Measurements from ENCODE around the gene AMPD2.
A peak's percentile ranks its signal among the peaks of the same experiment; 100 is the strongest.

The AMPD2 gene

DNA sequence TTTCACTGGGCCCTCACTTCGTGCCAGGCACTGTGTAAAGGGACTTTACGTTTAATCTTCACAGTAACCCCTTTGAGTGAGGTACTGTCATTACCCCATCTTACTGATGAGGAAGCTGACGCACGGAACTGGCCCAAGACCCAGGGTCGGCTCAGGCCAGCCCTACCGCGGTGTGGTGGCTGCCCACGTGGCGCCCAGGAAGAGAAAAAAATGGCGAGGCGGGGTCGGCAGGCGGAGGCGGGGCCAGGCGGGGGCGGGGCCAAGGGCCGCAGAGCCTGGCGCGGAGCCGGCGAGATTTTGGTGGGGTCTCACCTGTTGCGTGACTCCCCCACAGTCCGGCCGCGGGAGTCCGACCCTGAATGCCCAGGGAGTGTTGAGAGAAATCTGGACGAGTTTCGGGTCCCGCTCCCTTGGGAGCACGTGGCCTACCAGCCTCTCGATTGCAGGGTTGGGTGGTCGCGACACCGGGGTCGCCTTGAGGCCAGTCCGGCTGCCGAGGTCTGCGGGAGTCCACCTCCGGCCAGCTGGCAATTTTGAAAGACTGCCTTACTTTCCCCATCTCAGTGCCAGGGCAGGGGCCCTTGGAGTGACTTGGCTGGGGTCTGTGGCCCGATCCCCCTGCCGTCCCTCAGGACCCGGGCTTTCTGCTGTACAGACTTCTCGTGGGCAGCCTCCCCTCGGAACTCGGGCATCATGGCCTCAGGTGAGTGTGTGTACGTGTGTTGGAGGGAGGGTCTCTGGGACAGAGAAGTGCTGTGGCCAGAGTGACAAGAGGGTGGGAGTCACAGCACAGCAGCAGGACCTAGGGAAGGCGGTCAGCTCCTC, at the start of gene AMPD2, which contains the start of gene GNAT2:
AMPD2 (plus strand) TSS at position 262 of the 825 bp plus-strand sequence. CDS start 1,339 bp downstream, outside the sequence.
GNAT2 (minus strand) TSS at position 41 of the 825 bp plus-strand sequence. CDS start 6,746 bp downstream, outside the sequence.
- DNase-seq: peak; percentile 88

DNA sequence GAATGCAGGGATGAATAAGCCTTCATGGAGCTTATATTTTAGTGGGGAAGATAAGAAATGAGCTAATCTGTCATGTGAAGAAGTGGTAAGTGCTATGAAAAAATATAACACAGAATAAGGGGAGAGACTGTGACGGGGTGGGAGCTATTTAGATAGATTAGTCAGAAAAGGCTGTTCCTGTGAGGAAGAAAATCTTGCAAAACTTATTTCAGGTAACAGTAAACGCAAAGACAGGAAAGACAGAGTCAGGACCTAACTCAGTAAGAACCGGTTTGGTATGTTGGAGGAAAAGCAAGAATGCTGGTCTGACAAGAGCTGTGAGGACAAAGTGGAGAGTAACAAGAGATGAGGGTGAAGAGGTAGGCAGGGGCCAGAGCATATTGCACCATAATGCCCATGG, 49.2 kb upstream of the AMPD2 start:
- DNase-seq: peak; percentile 54

DNA sequence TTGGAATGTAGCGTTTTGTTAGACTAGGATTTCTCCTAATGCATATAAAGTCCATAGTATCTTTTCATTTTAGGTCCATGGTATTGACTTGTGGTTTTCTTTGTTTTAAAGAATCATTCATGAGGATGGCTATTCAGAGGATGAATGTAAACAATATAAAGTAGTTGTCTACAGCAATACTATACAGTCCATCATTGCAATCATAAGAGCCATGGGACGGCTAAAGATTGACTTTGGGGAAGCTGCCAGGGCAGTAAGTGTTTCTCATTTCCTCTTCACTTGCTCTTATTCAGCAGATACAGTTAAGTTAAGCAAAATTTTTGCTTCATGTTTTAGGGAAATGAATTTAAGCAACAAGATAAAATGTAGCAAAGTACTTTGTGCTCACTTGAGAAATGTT, 45.9 kb upstream of the AMPD2 start:
- DNase-seq: no peak

DNA sequence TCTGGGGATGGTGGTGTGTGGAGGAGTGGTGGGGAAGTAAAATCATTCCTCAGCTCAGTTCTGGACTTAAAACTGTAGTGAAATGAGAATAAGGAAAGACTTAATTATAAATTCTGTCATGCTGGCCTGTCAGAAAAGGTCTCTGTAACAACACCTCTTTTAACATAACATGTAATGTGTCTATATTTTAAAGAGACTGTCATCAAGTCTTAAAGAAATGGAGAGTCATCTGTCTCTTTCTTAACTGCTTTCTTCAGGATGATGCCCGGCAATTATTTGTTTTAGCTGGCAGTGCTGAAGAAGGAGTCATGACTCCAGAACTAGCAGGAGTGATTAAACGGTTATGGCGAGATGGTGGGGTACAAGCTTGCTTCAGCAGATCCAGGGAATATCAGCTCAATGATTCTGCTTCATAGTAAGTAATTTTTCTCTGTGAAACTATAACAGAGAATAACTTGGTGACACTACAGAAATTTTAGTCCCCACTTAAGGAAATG, 40.6 kb upstream of the AMPD2 start:
- no peak for DNase-seq

GRCh38 chr1:109579491-109579890, 40.1 kb upstream of the AMPD2 start:
- DNase-seq: no peak

DNA sequence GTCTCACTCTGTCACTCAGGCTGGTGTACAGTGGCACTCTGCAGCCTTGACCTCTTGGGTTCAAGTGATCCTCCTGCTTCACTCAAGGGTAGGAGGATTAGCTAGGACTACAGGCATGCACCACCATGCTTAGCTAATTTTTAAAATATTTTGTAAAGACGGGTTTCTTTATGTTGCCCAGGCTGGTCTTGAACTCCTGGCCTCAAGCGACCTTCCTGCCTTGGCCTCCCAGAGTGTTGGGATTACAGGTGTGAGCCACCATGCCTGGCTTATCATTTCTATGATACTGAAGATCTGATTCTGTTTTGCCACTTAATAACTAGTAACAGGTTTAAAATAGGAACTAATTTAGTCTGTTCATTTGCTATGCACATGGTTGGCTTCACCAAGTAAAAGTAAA, 37.6 kb upstream of the AMPD2 start:
- no peak for DNase-seq

DNA sequence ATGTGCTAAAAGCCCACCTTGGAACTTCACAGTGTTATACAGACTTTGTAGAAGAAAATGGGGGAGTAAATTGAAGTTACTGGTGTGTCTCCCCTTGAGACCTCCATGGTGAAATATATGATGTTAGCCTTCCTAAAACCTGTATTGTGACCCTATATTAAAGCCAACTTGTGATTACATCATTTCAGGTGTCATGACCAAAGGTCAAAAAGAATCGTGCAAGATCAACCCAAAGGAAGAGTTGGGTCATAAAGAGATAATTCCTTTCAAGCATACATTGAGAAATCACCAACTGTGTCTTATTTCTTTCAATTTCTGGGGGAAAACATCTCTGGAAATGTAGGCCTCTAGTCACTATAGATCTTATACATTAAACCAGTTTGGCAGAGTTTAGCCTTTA, 34.9 kb upstream of the AMPD2 start:
- DNase-seq: no peak

DNA sequence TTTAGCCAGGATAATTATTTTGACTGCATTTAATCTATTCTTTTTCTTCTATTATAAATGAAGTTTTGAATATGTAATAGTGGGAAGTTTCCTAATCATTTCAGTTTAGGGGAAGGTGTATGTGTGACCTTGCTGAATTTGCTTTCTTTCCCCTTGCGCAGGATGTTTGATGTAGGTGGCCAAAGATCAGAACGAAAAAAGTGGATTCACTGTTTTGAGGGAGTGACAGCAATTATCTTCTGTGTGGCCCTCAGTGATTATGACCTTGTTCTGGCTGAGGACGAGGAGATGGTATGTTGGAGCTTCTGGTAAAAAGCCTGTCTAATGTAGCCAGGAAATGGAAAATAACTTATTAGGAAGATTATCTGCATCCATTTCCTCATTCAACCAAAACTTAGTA, 33.6 kb upstream of the AMPD2 start:
- DNase-seq: no peak

- no peak for DNase-seq
Measured at GRCh38 chr1:109589177-109589576, 30.5 kb upstream of the AMPD2 start.

DNA sequence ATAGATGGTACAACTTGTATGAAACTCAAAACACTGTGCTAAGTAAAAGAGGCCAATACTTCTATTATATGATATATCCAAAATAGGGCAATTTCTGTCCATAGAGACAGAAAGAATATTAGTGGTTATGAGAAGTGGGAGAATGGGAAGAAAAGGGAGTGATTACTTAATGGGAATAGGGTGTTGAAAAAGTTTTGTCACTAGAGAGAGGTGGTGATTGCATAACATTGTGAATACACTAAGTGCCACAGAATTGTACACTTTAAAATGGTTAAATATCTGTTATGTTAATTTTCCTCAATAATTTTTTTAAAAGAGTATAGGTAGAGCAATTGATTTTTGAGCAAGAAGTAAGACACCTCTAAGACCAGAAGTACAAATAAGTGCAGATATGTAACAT, 30.0 kb upstream of the AMPD2 start:
- no peak for DNase-seq

DNA sequence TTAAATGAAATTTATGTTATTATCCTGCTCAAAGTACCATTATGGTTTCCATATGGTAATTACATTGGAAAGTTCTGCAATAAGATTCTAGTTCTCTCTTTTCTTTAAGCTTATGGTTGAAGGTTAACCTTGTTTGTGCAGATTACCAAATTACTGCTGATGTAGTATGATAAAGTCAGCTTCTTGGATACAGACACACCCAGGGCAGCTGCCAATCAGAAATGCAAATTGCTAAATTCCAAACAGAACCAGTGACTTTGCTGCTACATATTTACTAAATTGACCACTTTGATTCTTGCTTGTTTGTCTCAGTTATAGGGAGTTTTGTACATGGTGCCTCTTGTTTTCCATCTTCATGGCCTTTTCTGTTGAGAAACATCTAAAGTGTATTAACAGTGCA, 26.7 kb upstream of the AMPD2 start:
- DNase-seq: no peak

- no peak for DNase-seq
Measured at GRCh38 chr1:109595531-109595930, 24.1 kb upstream of the AMPD2 start.

- no peak for DNase-seq
Measured at GRCh38 chr1:109598156-109598555, 21.5 kb upstream of the AMPD2 start.

DNA sequence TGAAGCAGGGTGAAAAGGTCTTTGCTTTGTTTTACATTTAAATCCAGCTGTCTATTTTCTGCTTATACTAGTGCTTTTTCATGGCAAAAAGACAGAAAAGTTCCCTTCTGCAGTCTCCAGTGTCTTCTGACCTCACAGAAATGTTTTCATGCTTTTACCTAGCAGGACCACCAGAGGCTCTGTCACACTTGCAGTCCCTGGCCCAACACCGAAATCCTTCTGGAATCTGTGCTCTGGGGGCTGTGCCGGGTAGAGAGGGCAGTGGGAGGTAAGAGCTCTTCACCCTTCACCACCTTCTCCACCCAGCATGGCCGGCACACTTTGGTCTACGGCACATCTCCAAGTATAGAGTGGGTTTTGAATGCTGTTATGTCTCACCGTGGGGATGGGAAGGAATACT, 21.0 kb upstream of the AMPD2 start:
- peak; percentile 62 for DNase-seq

GRCh38 chr1:109603229-109603628, 16.4 kb upstream of the AMPD2 start:
- no peak for DNase-seq

- DNase-seq: no peak
Measured at GRCh38 chr1:109605381-109605780, 14.3 kb upstream of the AMPD2 start.

DNA sequence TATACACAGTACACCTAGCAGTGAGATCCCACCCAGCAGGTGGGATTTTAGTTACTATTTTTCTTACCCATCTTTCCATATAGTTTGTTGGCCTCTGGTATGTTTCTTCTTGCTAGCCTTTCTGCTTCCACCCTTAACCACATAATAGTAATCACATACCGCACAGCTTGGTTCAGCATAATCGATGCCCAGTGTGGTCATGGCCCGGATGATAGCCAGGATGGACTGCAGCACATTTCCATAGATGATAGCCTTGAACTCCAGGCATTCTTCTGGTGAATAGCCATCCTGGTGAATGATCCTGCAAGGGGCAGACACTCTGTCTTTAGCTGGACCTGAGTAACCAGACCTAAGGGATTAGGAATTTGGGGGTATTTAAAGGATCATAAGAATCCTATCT, 9.8 kb upstream of the AMPD2 start:
- DNase-seq: no peak

DNA sequence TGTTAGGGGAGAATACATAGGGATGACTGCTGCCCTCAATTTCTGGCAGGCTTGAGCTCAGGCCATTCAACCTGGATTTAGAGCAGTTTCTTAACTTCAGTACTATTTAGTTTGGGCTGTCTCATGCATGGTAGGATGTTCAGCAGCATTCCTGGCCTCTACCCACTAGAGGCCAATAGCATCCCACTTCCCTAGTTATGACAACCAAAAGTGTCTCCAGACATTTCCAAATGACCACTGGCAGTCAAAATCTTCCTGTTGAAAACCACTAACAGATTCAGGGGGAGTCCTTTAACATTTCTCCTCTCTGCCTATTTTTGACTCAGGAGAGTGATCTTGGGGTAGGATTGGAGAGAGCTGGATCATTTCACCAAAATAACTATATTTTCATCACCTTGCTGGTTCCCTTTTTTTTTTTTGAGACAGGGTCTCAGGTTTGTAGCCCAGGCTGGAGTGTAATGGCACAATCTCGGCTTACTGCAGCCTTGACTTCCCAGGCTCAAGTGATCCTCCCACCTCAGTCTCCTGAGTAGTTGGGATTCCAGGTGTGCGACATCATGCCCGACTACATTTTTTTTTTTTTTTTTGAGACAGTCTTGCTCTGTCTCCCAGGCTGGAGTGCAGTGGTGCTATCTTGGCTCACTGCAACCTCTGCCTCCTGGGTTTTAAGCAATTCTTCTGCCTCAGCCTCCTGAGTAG, 8.9 kb upstream of the AMPD2 start:
- DNase-seq: peak; percentile 89

GRCh38 chr1:109611308-109611990, 8.2 kb upstream of the AMPD2 start:
- no peak for DNase-seq

DNA sequence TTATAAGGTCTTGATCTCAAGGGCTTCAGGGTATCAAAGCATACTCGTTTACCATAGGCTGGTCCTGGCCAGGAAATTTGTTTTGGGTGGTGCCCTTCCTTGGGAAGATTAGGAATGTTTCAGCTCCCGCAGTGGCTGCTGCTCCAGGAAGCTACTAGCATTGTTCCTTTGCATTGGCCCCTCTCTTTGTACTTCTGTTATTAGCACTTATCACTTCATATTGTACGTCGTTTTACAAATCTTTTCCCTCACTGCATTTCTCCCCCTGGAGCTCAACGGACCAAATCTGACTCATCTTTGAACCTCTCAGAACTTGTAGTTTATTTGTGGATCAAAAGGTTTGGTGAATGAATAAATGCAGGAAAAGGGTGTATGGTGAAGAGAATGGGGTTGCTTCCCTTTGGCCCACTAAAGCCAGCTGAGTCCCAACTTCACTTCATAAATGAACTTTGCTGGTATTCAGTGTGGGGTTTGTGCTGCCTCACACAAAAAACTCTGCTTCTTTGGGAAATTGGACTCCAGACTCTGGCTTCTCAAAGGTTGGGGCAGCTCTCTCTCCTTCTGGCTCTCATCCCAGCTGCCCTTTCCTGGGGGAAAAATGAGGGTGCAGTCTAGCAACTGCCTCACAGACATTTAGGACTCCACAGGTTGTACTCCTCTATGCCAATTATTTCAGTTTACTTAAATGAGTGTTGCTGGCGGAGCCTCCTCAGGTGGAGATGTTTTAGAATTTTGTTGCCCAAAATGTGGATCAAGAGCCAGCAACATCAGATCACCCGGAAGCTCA, 6.1 kb upstream of the AMPD2 start:
- no peak for DNase-seq

DNA sequence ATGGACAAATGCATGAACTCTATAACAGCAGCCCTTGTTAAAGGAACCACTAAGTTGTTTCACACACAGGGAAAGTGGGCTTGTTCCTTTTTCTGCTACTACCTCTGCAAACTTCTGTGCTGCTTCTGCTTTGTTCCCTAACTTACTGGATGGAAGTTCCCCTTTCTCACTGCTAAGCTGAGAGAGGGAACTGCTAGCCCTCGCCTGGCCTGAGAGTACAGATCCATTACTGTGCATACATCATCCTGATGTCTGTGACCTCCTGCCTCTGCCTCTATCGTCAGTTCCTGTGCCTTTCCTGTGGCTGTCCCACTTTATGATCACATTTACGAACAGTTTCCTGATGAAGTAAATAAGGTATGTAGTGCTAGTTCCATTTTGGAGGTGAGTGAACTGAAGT, 3.8 kb upstream of the AMPD2 start:
- no peak for DNase-seq

GRCh38 chr1:109616391-109616790, 3.2 kb upstream of the AMPD2 start:
- DNase-seq: no peak
